Fibroblast of upper back skin (primary cell): Measurements from ENCODE around the gene TTC21A.

Source experiments
- DNase-seq: peaks from one replicate; pipeline ENCODE4 v3.0.0-alpha.2; 2013

Gene TTC21A

GRCh38 chr3:39099738-39100499 lies 7.6 kb upstream of the TTC21A start:
- DNase-seq, result no peak

GRCh38 chr3:39100500-39100886 lies 7.0 kb upstream of the TTC21A start:
- no peak for DNase-seq

- DNase-seq, result peak; percentile 23
These were observed 6.3 kb upstream of the TTC21A start for GRCh38 chr3:39101022-39101689.

GRCh38 chr3:39102504-39103323 lies 4.8 kb upstream of the TTC21A start:
- DNase-seq, result no peak

- DNase-seq, result no peak
These were observed 4.2 kb upstream of the TTC21A start for GRCh38 chr3:39103324-39103693.

- no peak for DNase-seq
These were observed 3.5 kb upstream of the TTC21A start for GRCh38 chr3:39103791-39104552.

GRCh38 chr3:39104961-39105686 lies 2.4 kb upstream of the TTC21A start:
- DNase-seq, result no peak

- DNase-seq, result no peak
These were observed 1.8 kb upstream of the TTC21A start for GRCh38 chr3:39105687-39106063.

- peak; percentile 33 for DNase-seq
These were observed 1.1 kb upstream of the TTC21A start for GRCh38 chr3:39106281-39106811.

GRCh38 chr3:39106851-39107387 lies 561 bp upstream of the TTC21A start:
- peak; percentile 43 for DNase-seq

- DNase-seq, result no peak
These were observed 775 bp downstream of the TTC21A start for GRCh38 chr3:39108200-39108710.

GRCh38 chr3:39109086-39109485 lies 1.6 kb downstream of the TTC21A start:
- no peak for DNase-seq

- no peak for DNase-seq
These were observed 2.7 kb downstream of the TTC21A start for GRCh38 chr3:39110041-39110639.

- DNase-seq, result no peak
These were observed 4.6 kb downstream of the TTC21A start for GRCh38 chr3:39112113-39112512.

- no peak for DNase-seq
These were observed 5.1 kb downstream of the TTC21A start for GRCh38 chr3:39112535-39112934.

GRCh38 chr3:39113291-39113690 lies 5.8 kb downstream of the TTC21A start:
- DNase-seq, result no peak

GRCh38 chr3:39114456-39114855 lies 7.0 kb downstream of the TTC21A start:
- no peak for DNase-seq

GRCh38 chr3:39115870-39116269 lies 8.4 kb downstream of the TTC21A start:
- no peak for DNase-seq

- DNase-seq, result no peak
These were observed 10.6 kb downstream of the TTC21A start for GRCh38 chr3:39118079-39118478.

GRCh38 chr3:39118931-39119660 lies 11.6 kb downstream of the TTC21A start:
- no peak for DNase-seq
